Loucy (cell line): Measurements from ENCODE around the gene RPS3A.
A peak's percentile ranks its signal among the peaks of the same experiment; 100 is the strongest.

Experiments used
- H2AFZ ChIP-seq: fragments of 200-600 bp; sonication (generic); 2 replicates; pipeline ENCODE4 v1.6.0; 2016; ENCODE audit warnings: antibody characterized with exemption, mild to moderate bottlenecking, low read length, moderate library complexity
- H3F3A ChIP-seq: fragments of 200-600 bp; 2 replicates; pipeline ENCODE4 v1.6.0; 2016; ENCODE audit warnings: antibody characterized with exemption, low read depth, mild to moderate bottlenecking
- H3K27me3 ChIP-seq: fragments of 200-600 bp; sonication (generic); 2 replicates; pipeline ENCODE4 v1.6.1; 2014; ENCODE audit warnings: low read length, mild to moderate bottlenecking; ENCODE audit not compliant: insufficient read depth, poor library complexity, severe bottlenecking
- H3K36me3 ChIP-seq: fragments of 200-600 bp; sonication (generic); 2 replicates; pipeline ENCODE4 v1.6.1; 2016; ENCODE audit warnings: low read length; ENCODE audit not compliant: insufficient read depth
- H3K4me1 ChIP-seq: fragments of 200-600 bp; sonication (generic); 2 replicates; pipeline ENCODE4 v1.5.1; 2014; ENCODE audit warnings: low read length, mild to moderate bottlenecking; ENCODE audit not compliant: insufficient read depth, poor library complexity, severe bottlenecking
- H3K4me2 ChIP-seq: fragments of 200-600 bp; sonication (generic); 2 replicates; pipeline ENCODE4 v1.6.0; 2014; ENCODE audit warnings: antibody characterized with exemption, low read length, low read depth, mild to moderate bottlenecking; ENCODE audit not compliant: poor library complexity, severe bottlenecking
- H3K4me3 ChIP-seq: fragments of 200-600 bp; sonication (generic); 2 replicates; pipeline ENCODE4 v1.5.1; 2014; ENCODE audit warnings: low read length, mild to moderate bottlenecking, mixed read lengths; ENCODE audit not compliant: poor library complexity, severe bottlenecking
- H3K79me2 ChIP-seq: fragments of 200-600 bp; sonication (generic); 2 replicates; pipeline ENCODE4 v1.6.1; 2014; ENCODE audit warnings: low read length; ENCODE audit not compliant: insufficient read depth
- H3K9ac ChIP-seq: fragments of 200-600 bp; sonication (generic); 2 replicates; pipeline ENCODE4 v1.6.0; 2014; ENCODE audit warnings: mild to moderate bottlenecking, low read depth, low read length, moderate library complexity; ENCODE audit not compliant: poor library complexity, severe bottlenecking
- H3K9me2 ChIP-seq: fragments of 200-600 bp; sonication (generic); replicated peaks from 2 replicates; pipeline ENCODE4 v1.6.1; 2016; ENCODE audit warnings: low read depth, low read length, mixed read lengths
- H3K9me3 ChIP-seq: fragments of 200-600 bp; sonication (generic); 2 replicates; pipeline ENCODE4 v1.6.1; 2014; ENCODE audit warnings: mild to moderate bottlenecking, antibody characterized with exemption, low read length, low read depth; ENCODE audit not compliant: insufficient read depth
- H4K20me1 ChIP-seq: fragments of 200-600 bp; sonication (generic); 2 replicates; pipeline ENCODE4 v1.6.0; 2014; ENCODE audit warnings: antibody characterized with exemption, low read length, mild to moderate bottlenecking; ENCODE audit not compliant: insufficient read depth, poor library complexity, severe bottlenecking
- CTCF ChIP-seq: fragments of 200-600 bp; sonication (generic); conservative IDR thresholded peaks from 2 replicates; pipeline ENCODE4 v1.5.1; 2014; ENCODE audit warnings: mild to moderate bottlenecking, antibody characterized with exemption, low read length
- EZH2phosphoT487 ChIP-seq: fragments of 200-600 bp; IDR thresholded peaks from 2 replicates; pipeline ENCODE4 v1.6.1; 2018; ENCODE audit warnings: antibody characterized with exemption, mild to moderate bottlenecking, moderate library complexity, borderline replicate concordance

Gene RPS3A

GRCh38 chr4:151107063-151107462 lies 7.6 kb downstream of the RPS3A start:
- Histone ChIP-seq H3K4me1 (peaks cover 6% of the 10 kb centered on the region), H3F3A (no peaks in the 10 kb centered on the region), H3K9ac (no peak overlapping the region), H2AFZ (no peak overlapping the region), H3K9me2 (no peaks in the 10 kb centered on the region), H4K20me1 (peaks cover 52% of the 10 kb centered on the region), H3K27me3 (no peaks in the 10 kb centered on the region), H3K79me2 (peaks cover 51% of the 10 kb centered on the region), H3K4me2 (peak overlapping the region; percentile 19), H3K4me3 (no peak overlapping the region), H3K9me3 (no peaks in the 10 kb centered on the region), H3K36me3 (peaks cover 59% of the 10 kb centered on the region)
- TF ChIP-seq EZH2phosphoT487: no peak
- TF ChIP-seq CTCF: no peak

- Histone ChIP-seq H4K20me1 (peaks cover 20% of the 10 kb centered on the region), H3K4me2 (no peak overlapping the region), H3K27me3 (no peaks in the 10 kb centered on the region), H3K4me1 (no peaks in the 10 kb centered on the region), H2AFZ (no peak overlapping the region), H3K9me3 (no peaks in the 10 kb centered on the region), H3K79me2 (peaks cover 21% of the 10 kb centered on the region), H3K36me3 (peaks cover 31% of the 10 kb centered on the region; the same call in 1 of the 2 replicates), H3F3A (no peaks in the 10 kb centered on the region), H3K4me3 (no peak overlapping the region), H3K9ac (no peak overlapping the region), H3K9me2 (no peaks in the 10 kb centered on the region)
- no peak for TF ChIP-seq CTCF
- no peak for TF ChIP-seq EZH2phosphoT487
Measured at GRCh38 chr4:151110236-151110635, 10.8 kb downstream of the RPS3A start.

- H3K79me2 ChIP-seq: no peaks in the 10 kb centered on the region
- H3F3A ChIP-seq: no peaks in the 10 kb centered on the region
- no peaks in the 10 kb centered on the region for H3K9me2 ChIP-seq
- H2AFZ ChIP-seq: no peak overlapping the region
- no peaks in the 10 kb centered on the region for H3K4me1 ChIP-seq
- TF ChIP-seq EZH2phosphoT487 (no peak), CTCF (no peak)
- 0 out of 2 replicates have a peak, but pooled peaks cover 4% of the 10 kb centered on the region for H3K36me3 ChIP-seq
- H3K4me3 ChIP-seq: no peak overlapping the region
- H3K4me2 ChIP-seq: no peak overlapping the region
- H4K20me1 ChIP-seq: no peaks in the 10 kb centered on the region
- no peaks in the 10 kb centered on the region for H3K27me3 ChIP-seq
- no peak overlapping the region for H3K9ac ChIP-seq
- H3K9me3 ChIP-seq: no peaks in the 10 kb centered on the region
Measured at GRCh38 chr4:151114338-151114737, 14.9 kb downstream of the RPS3A start.
